GM21367 (cell line): ENCODE results near the gene ESRRA.
A peak's percentile ranks its signal among the peaks of the same experiment; 100 is the strongest.

Source experiments
- ATAC-seq: cut with Tn5 transposase; IDR thresholded peaks from one replicate; pipeline ENCODE4 v1.9.1; 2021; ENCODE audit not compliant: unreplicated experiment

Gene ESRRA

GRCh38 chr11:64327375-64327774 lies 22.1 kb downstream of the ESRRA start:
- no peak for ATAC-seq

- ATAC-seq: no peak
Observed at GRCh38 chr11:64327993-64328392, 22.7 kb downstream of the ESRRA start.

GRCh38 chr11:64330888-64331287 lies 25.6 kb downstream of the ESRRA start:
- ATAC-seq: no peak

- ATAC-seq: no peak
Observed at GRCh38 chr11:64331569-64332371, 26.4 kb downstream of the ESRRA start.

GRCh38 chr11:64333556-64333955 lies 28.2 kb downstream of the ESRRA start:
- no peak for ATAC-seq

GRCh38 chr11:64334764-64335735 lies 29.7 kb downstream of the ESRRA start:
- peak; percentile 60 for ATAC-seq

- ATAC-seq: no peak
Observed at GRCh38 chr11:64337538-64338249, 32.4 kb downstream of the ESRRA start.

- no peak for ATAC-seq
Observed at GRCh38 chr11:64338716-64339115, 33.4 kb downstream of the ESRRA start.

GRCh38 chr11:64339286-64339685 lies 34.0 kb downstream of the ESRRA start:
- ATAC-seq: no peak

- ATAC-seq: peak; percentile 42
Observed at GRCh38 chr11:64339754-64340408, 34.6 kb downstream of the ESRRA start, which contains the start of gene CCDC88B. CCDC88B (plus strand) TSS chr11:64340204; CDS start chr11:64340267, 63 bp downstream.

GRCh38 chr11:64340671-64341335 lies 35.5 kb downstream of the ESRRA start:
- ATAC-seq: no peak

- ATAC-seq: no peak
Observed at GRCh38 chr11:64341429-64341828, 36.1 kb downstream of the ESRRA start.

GRCh38 chr11:64341851-64342791 lies 36.8 kb downstream of the ESRRA start:
- peak; percentile 37 for ATAC-seq

GRCh38 chr11:64342869-64343745 lies 37.8 kb downstream of the ESRRA start:
- no peak for ATAC-seq

GRCh38 chr11:64343767-64344559 lies 38.6 kb downstream of the ESRRA start:
- ATAC-seq: no peak

- no peak for ATAC-seq
Observed at GRCh38 chr11:64344787-64345186, 39.5 kb downstream of the ESRRA start.

GRCh38 chr11:64347193-64347867 lies 42.0 kb downstream of the ESRRA start:
- ATAC-seq: no peak
